Measurements from ENCODE around the gene BANF2.

DNA sequence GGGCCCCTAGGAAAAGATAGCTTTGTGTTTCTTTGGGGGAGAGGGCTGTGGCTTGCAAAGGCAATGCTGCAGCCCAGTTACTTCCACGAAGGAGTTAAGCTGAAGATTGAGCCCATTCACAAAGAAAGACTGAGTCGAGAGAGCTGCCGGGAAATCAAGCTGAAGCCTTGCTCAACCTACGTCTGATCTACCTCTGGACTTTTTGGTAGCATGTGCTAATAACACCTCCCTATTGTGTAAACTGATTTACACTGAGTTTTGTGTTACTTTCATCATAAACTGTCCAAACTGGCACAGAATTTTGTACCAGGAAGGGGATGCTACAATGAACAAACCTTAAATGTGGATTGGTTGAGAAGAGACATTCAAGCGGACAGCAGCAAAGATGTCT is 23.5 kb downstream of the BANF2 start:
- TF ChIP-seq CTCF (IDR thresholded peaks at IDR 0.05; ENCODE audit: low read depth, low read length, poor library complexity, severe bottlenecking) (no peak), EZH2phosphoT487 (IDR thresholded peaks at IDR 0.05; ENCODE audit: borderline replicate concordance, low read length) (no peak)
